NCI-H128 (cell line): ENCODE results near the gene TMEM205.

ENCODE experiments used
- DNase-seq: peaks from one replicate; lab custom pipeline; 2025; ENCODE audit not compliant: unreplicated experiment; lab: John Stamatoyannopoulos, UW

Gene TMEM205

GRCh38 chr19:11304936-11305335 is 41.1 kb downstream of the TMEM205 start:
- no peak for DNase-seq

GRCh38 chr19:11300811-11301120 is 45.3 kb downstream of the TMEM205 start:
- DNase-seq = no peak

- DNase-seq = no peak
These were observed 45.9 kb downstream of the TMEM205 start for GRCh38 chr19:11299946-11300810.

- DNase-seq = no peak
These were observed 49.8 kb downstream of the TMEM205 start for GRCh38 chr19:11296264-11296663.

- no peak for DNase-seq
These were observed 50.3 kb downstream of the TMEM205 start, which contains the start of gene TSPAN16 for GRCh38 chr19:11295665-11296245. Gene TSPAN16 (plus strand): TSS chr19:11296160. CDS start chr19:11296298, 138 bp downstream.

GRCh38 chr19:11295180-11295579 is 50.9 kb downstream of the TMEM205 start:
- DNase-seq = no peak

- DNase-seq = peak; percentile 64
These were observed 52.4 kb downstream of the TMEM205 start for GRCh38 chr19:11293433-11294389.
